Liver (tissue), 9 donors: ENCODE measurements around the gene SNX10. TPM values are rescaled to one million over a fixed set of nuclear protein-coding genes. Genes with fewer than 3 reads are reported as not detected.

ENCODE experiments used
- DNase-seq: peaks from one replicate; pipeline ENCODE4 v3.0.0-alpha.2; 2017; ENCODE audit warnings: low spot score
- H3K27ac ChIP-seq, 2 donors: one replicate each; pipeline ENCODE4 v1.7.0; 2013; ENCODE audit warnings: inconsistent platforms in 2 of 2, low read length in 2 of 2, control low read depth in 1 of 2, low read depth in 1 of 2, mild to moderate bottlenecking in 1 of 2
- H3K27me3 ChIP-seq, 4 donors: one replicate each; pipeline versions ENCODE4 v1.6.1 to v1.7.0; 2013; ENCODE audit warnings: low read length in 3 of 4, inconsistent platforms in 1 of 4, mild to moderate bottlenecking in 1 of 4, moderate library complexity in 1 of 4; ENCODE audit not compliant: control insufficient read depth in 4 of 4, insufficient read depth in 4 of 4
- H3K36me3 ChIP-seq, 4 donors: one replicate each; pipeline versions ENCODE4 v1.6.1 to v1.7.0; 2013; ENCODE audit warnings: low read length in 3 of 4, mild to moderate bottlenecking in 3 of 4, low read depth in 1 of 4, moderate library complexity in 1 of 4; ENCODE audit not compliant: control insufficient read depth in 4 of 4, insufficient read depth in 3 of 4
- H3K4me1 ChIP-seq, 4 donors: one replicate each; pipeline versions ENCODE4 v1.6.1 to v1.7.0; 2013; ENCODE audit warnings: low read length in 3 of 4, mild to moderate bottlenecking in 3 of 4, moderate library complexity in 1 of 4; ENCODE audit not compliant: control insufficient read depth in 4 of 4, insufficient read depth in 4 of 4
- H3K4me3 ChIP-seq, 3 donors: one replicate each; pipeline versions ENCODE4 v1.6.1 to v1.7.0; 2013; ENCODE audit warnings: low read length in 3 of 3, control low read depth in 1 of 3, low read depth in 1 of 3, mild to moderate bottlenecking in 1 of 3
- H3K9ac ChIP-seq, 2 donors: one replicate each; pipeline ENCODE4 v1.7.0; 2013; ENCODE audit warnings: low read length in 2 of 2, mild to moderate bottlenecking in 2 of 2, moderate library complexity in 2 of 2, control low read depth in 1 of 2, low read depth in 1 of 2
- H3K9me3 ChIP-seq, 4 donors: one replicate each; pipeline versions ENCODE4 v1.6.1 to v1.7.0; 2013; ENCODE audit warnings: low read length in 3 of 4; ENCODE audit not compliant: control insufficient read depth in 4 of 4
- EGR1 ChIP-seq, 2 donors: IDR thresholded peaks; 2 replicates each; pipeline ENCODE4 v1.6.1; 2016 to 2018; ENCODE audit warnings: antibody characterized with exemption in 2 of 2, low read depth in 2 of 2
- FOXA2 ChIP-seq: IDR thresholded peaks from 2 replicates; pipeline ENCODE4 v1.6.1; 2016; ENCODE audit warnings: antibody characterized with exemption
- GABPA ChIP-seq, 2 donors: IDR thresholded peaks in 1 of 2; conservative IDR thresholded peaks in 1 of 2; 2 replicates each; pipeline ENCODE4 v1.6.1; 2016; ENCODE audit warnings: antibody characterized with exemption in 2 of 2, mild to moderate bottlenecking in 1 of 2, moderate library complexity in 1 of 2
- HNF4A ChIP-seq, 2 donors: conservative IDR thresholded peaks; 2 replicates each; pipeline ENCODE4 v1.6.1; 2016; ENCODE audit warnings: antibody characterized with exemption in 2 of 2, mild to moderate bottlenecking in 2 of 2
- HNF4G ChIP-seq: IDR thresholded peaks from 2 replicates; pipeline ENCODE4 v1.6.1; 2016; ENCODE audit warnings: antibody characterized with exemption
- NR2F2 ChIP-seq: IDR thresholded peaks from 2 replicates; pipeline ENCODE4 v1.6.1; 2016; ENCODE audit warnings: antibody characterized with exemption
- RAD21 ChIP-seq, 2 donors: IDR thresholded peaks; 2 replicates each; pipeline ENCODE4 v1.6.1; 2016; ENCODE audit warnings: antibody characterized with exemption in 2 of 2, mild to moderate bottlenecking in 2 of 2
- RXRA ChIP-seq, 2 donors: IDR thresholded peaks; 2 replicates each; pipeline ENCODE4 v1.6.1; 2017 to 2018; ENCODE audit warnings: antibody characterized with exemption in 2 of 2, mild to moderate bottlenecking in 1 of 2
- SP1 ChIP-seq: IDR thresholded peaks from 2 replicates; pipeline ENCODE4 v1.6.1; 2018; ENCODE audit warnings: antibody characterized with exemption, mild to moderate bottlenecking
- TAF1 ChIP-seq: conservative IDR thresholded peaks from 2 replicates; pipeline ENCODE4 v1.6.1; 2016; ENCODE audit warnings: antibody characterized with exemption, mild to moderate bottlenecking
- YY1 ChIP-seq: IDR thresholded peaks from 2 replicates; pipeline ENCODE4 v1.6.1; 2016; ENCODE audit warnings: antibody characterized with exemption, mild to moderate bottlenecking
- WGBS: extraction: QIAGEN DNeasy Blood & Tissue Kit; methylation state at CpG from one replicate; pipeline ENCODE4 v1.1.7; 2013; 5-methylcytosine and 5-hydroxymethylcytosine counted together
- polyA plus RNA-seq, 2 donors: library from polyadenylated mRNA; stranded (reverse) in 1 of 2; unstranded in 1 of 2; fragments of 200-250 nt in 1 of 2; fragments of >200 nt in 1 of 2; fragmentation: Nextera tagmentation in 1 of 2; extraction: Ambion mirVana in 1 of 2; gene quantifications; one replicate each; pipeline versions ENCODE4 v1.2.1 to v1.2.3, GENCODE V29; 2013 to 2015
- total RNA-seq, 2 donors: library from RNA; depleted of rRNA; stranded (reverse); fragments of >200 nt; gene quantifications; one replicate each; pipeline ENCODE4 v1.2.3, GENCODE V29; 2014
- TF ChIP-seq, protein P1 (sequence below): IDR thresholded peaks from 2 replicates; pipeline ENCODE4 v1.6.1; 2016; ENCODE audit warnings: antibody characterized with exemption
- TF ChIP-seq, protein P2 (sequence below): IDR thresholded peaks from 2 replicates; pipeline ENCODE4 v1.6.1; 2016; ENCODE audit warnings: antibody characterized with exemption, mild to moderate bottlenecking
- TF ChIP-seq, protein P3 (sequence below): IDR thresholded peaks from 2 replicates; pipeline ENCODE4 v1.6.1; 2016; ENCODE audit warnings: antibody characterized with exemption
- donor health status: healthy.
- donor health status: healthy.
- donor health status: healthy.
- donor health status: healthy.
- donor health status: healthy.

Gene SNX10
- total and polyA plus RNA-seq, 4 donors = 5.9 to 15.9 (median 12.8) TPM

DNA sequence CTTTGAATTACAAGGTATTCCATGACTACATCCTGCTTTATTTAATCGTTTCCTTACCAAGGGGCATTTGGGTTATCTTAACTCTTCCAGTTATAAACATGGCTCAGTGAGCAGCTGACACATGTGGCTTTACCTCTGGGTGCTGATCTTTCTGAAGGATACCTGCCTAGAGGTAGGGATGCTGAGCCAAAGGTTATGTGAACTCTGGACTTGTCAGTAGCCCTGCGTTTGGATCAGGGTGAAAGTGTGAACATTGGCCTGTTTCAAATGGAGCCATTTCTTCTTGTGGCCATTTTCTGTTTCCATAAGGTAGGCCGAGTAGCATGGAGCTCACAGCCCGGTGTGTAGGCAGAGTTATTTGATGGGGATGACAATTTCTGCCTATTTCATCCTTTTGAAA is 29.2 kb downstream of the SNX10 start:
- no peak for DNase-seq
- 77% methylated on average over 4 of the region's 4 CpGs for WGBS
- Histone ChIP-seq H3K27ac (no peak overlapping the region), H3K36me3 (no peaks in the 10 kb centered on the region), H3K4me3 (no peak overlapping the region), H3K9ac (no peak overlapping the region), H3K27me3 (no peaks in the 10 kb centered on the region), H3K4me1 (no peaks in the 10 kb centered on the region), H3K9me3 (no peaks in the 10 kb centered on the region)
- TF ChIP-seq HNF4A (conservative IDR thresholded peaks at IDR 0.05) (peak; percentile 20 to 32), RAD21 (IDR thresholded peaks at IDR 0.05) (no peak), YY1 (peak; percentile 40)

- DNase-seq = no peak
- Histone ChIP-seq H3K27ac (no peak overlapping the region), H3K9ac (no peak overlapping the region), H3K4me1 (no peaks in the 10 kb centered on the region), H3K27me3 (no peaks in the 10 kb centered on the region), H3K9me3 (no peaks in the 10 kb centered on the region), H3K4me3 (no peak overlapping the region), H3K36me3 (no peaks in the 10 kb centered on the region)
- 67% methylated on average over 1 of the region's 1 CpG for WGBS
- no peak for TF ChIP-seq SP1
- TF ChIP-seq TAF1 = no peak
- TF ChIP-seq, protein P1, sequence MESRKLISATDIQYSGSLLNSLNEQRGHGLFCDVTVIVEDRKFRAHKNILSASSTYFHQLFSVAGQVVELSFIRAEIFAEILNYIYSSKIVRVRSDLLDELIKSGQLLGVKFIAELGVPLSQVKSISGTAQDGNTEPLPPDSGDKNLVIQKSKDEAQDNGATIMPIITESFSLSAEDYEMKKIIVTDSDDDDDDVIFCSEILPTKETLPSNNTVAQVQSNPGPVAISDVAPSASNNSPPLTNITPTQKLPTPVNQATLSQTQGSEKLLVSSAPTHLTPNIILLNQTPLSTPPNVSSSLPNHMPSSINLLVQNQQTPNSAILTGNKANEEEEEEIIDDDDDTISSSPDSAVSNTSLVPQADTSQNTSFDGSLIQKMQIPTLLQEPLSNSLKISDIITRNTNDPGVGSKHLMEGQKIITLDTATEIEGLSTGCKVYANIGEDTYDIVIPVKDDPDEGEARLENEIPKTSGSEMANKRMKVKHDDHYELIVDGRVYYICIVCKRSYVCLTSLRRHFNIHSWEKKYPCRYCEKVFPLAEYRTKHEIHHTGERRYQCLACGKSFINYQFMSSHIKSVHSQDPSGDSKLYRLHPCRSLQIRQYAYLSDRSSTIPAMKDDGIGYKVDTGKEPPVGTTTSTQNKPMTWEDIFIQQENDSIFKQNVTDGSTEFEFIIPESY = no peak
- TF ChIP-seq YY1 = no peak
- no peak for TF ChIP-seq NR2F2
These were observed 29.8 kb downstream of the SNX10 start for GRCh38 chr7:26321435-26321834.

DNA sequence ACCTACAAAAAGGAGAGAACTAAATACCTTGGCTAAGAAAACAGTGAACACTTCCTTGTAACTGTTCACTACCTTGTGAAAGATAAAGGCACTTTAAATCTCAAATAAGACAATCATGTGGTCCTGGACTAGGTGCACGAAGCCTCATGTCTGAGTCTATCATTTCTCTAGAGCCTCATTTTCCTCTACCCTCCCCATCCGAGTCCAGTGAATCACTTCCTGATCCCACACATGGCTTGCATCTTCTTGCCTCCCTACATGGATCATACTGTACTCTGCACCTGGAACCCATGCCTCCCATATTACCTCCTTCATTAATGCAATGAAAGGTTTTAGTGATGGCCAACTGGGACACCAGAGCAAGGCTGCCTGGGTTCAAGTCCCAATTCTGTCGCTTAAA is 34.5 kb downstream of the SNX10 start:
- H3K9me3 ChIP-seq = no peaks in the 10 kb centered on the region

GRCh38 chr7:26328498-26329390 is 37.1 kb downstream of the SNX10 start:
- no peak for DNase-seq
- H3K9ac ChIP-seq = no peak overlapping the region
- WGBS = 90% methylated on average over 7 of the region's 7 CpGs
- peak overlapping the region in 1 of 2 donors; percentile 66 for H3K27ac ChIP-seq
- peaks cover 0 to 24% (median 9%) of the 10 kb centered on the region in 4 donors for H3K4me1 ChIP-seq
- H3K36me3 ChIP-seq = no peaks in the 10 kb centered on the region
- no peaks in the 10 kb centered on the region for H3K9me3 ChIP-seq
- no peaks in the 10 kb centered on the region for H3K27me3 ChIP-seq
- no peak overlapping the region for H3K4me3 ChIP-seq
- TF ChIP-seq, protein P2, sequence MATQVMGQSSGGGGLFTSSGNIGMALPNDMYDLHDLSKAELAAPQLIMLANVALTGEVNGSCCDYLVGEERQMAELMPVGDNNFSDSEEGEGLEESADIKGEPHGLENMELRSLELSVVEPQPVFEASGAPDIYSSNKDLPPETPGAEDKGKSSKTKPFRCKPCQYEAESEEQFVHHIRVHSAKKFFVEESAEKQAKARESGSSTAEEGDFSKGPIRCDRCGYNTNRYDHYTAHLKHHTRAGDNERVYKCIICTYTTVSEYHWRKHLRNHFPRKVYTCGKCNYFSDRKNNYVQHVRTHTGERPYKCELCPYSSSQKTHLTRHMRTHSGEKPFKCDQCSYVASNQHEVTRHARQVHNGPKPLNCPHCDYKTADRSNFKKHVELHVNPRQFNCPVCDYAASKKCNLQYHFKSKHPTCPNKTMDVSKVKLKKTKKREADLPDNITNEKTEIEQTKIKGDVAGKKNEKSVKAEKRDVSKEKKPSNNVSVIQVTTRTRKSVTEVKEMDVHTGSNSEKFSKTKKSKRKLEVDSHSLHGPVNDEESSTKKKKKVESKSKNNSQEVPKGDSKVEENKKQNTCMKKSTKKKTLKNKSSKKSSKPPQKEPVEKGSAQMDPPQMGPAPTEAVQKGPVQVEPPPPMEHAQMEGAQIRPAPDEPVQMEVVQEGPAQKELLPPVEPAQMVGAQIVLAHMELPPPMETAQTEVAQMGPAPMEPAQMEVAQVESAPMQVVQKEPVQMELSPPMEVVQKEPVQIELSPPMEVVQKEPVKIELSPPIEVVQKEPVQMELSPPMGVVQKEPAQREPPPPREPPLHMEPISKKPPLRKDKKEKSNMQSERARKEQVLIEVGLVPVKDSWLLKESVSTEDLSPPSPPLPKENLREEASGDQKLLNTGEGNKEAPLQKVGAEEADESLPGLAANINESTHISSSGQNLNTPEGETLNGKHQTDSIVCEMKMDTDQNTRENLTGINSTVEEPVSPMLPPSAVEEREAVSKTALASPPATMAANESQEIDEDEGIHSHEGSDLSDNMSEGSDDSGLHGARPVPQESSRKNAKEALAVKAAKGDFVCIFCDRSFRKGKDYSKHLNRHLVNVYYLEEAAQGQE = no peak
- TF ChIP-seq EGR1 (IDR thresholded peaks at IDR 0.05; ENCODE audit: low read depth in 2 of 2) (no peak), FOXA2 (no peak), RXRA (IDR thresholded peaks at IDR 0.05) (no peak), TAF1 (no peak), HNF4G (no peak), RAD21 (IDR thresholded peaks at IDR 0.05) (no peak), YY1 (no peak)
- TF ChIP-seq, protein P3, sequence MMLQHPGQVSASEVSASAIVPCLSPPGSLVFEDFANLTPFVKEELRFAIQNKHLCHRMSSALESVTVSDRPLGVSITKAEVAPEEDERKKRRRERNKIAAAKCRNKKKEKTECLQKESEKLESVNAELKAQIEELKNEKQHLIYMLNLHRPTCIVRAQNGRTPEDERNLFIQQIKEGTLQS = no peak
- TF ChIP-seq, protein P1 = no peak

More for the DNA sequence above, 34.5 kb downstream of the SNX10 start:
- no peak for TF ChIP-seq EGR1 (IDR thresholded peaks at IDR 0.05; ENCODE audit: low read depth in 2 of 2)
- no peak for TF ChIP-seq RXRA (IDR thresholded peaks at IDR 0.05)
- TF ChIP-seq TAF1 = no peak
- TF ChIP-seq GABPA (IDR thresholded peaks at IDR 0.05 in 1 of 2, conservative IDR thresholded peaks at IDR 0.05 in 1 of 2) = no peak
- Histone ChIP-seq H3K36me3 (no peaks in the 10 kb centered on the region), H3K4me1 (peaks cover 0 to 15% (median 7%) of the 10 kb centered on the region in 4 donors), H3K4me3 (no peak overlapping the region), H3K27ac (no peak overlapping the region), H3K9ac (no peak overlapping the region), H3K27me3 (no peaks in the 10 kb centered on the region)
- DNase-seq = no peak
- 87% methylated on average over 3 of the region's 3 CpGs for WGBS
